C4-2B (cell line): ENCODE data around the gene HSPA13.

Experiments
- ZFX ChIP-seq: fragments of 450-650 bp; IDR thresholded peaks from 2 replicates; pipeline ENCODE4 v1.6.1; 2017
- TF ChIP-seq, protein P1 (sequence below): fragments of 450-650 bp; conservative IDR thresholded peaks from 2 replicates; pipeline ENCODE4 v1.5.1; 2017; ENCODE audit warnings: mild to moderate bottlenecking

DNA sequence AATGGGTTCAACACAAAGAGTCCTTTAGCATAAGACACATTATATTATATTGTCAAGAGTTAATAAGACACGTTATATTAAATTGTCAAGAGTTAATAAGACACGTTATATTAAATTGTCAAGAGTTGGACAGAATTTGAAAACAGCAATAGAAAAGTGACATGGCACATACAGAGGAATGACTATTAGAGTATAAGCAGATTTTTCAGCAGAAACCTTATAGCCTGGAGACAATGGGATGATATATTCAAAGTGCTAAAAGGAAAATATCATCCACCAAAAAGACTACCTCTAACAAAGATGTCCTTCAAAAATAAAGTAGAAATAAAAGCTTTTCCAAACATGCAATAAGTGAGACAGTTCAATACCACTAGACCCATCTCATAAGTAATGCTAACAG, 36.0 kb upstream of the HSPA13 start:
- TF ChIP-seq, protein P1, sequence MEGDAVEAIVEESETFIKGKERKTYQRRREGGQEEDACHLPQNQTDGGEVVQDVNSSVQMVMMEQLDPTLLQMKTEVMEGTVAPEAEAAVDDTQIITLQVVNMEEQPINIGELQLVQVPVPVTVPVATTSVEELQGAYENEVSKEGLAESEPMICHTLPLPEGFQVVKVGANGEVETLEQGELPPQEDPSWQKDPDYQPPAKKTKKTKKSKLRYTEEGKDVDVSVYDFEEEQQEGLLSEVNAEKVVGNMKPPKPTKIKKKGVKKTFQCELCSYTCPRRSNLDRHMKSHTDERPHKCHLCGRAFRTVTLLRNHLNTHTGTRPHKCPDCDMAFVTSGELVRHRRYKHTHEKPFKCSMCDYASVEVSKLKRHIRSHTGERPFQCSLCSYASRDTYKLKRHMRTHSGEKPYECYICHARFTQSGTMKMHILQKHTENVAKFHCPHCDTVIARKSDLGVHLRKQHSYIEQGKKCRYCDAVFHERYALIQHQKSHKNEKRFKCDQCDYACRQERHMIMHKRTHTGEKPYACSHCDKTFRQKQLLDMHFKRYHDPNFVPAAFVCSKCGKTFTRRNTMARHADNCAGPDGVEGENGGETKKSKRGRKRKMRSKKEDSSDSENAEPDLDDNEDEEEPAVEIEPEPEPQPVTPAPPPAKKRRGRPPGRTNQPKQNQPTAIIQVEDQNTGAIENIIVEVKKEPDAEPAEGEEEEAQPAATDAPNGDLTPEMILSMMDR: no peak
- TF ChIP-seq ZFX: no peak
